Fibroblast of lung (primary cell): ENCODE data around the gene INTS1. TPM values are rescaled to one million over a fixed set of nuclear protein-coding genes. Genes with fewer than 3 reads are reported as not detected.

Experiments
- DNase-seq, 2 donors: peaks; one replicate each; pipeline versions ENCODE4 v3.0.0 to v3.0.0-alpha.2; 2010; ENCODE audit warnings: low read depth in 2 of 2
- H2AFZ ChIP-seq: 2 replicates; pipeline ENCODE4 v1.5.1; 2012; ENCODE audit warnings: low read length, control low read depth, inconsistent platforms
- H3K27ac ChIP-seq: 2 replicates; pipeline ENCODE4 v1.5.1; 2011; ENCODE audit warnings: low read length, control low read depth; ENCODE audit not compliant: insufficient read depth
- H3K27me3 ChIP-seq: 2 replicates; pipeline ENCODE4 v1.5.1; 2011; ENCODE audit warnings: mild to moderate bottlenecking, low read length; ENCODE audit not compliant: control insufficient read depth, insufficient read depth
- H3K36me3 ChIP-seq: 2 replicates; pipeline ENCODE4 v1.5.1; 2011; ENCODE audit warnings: low read length; ENCODE audit not compliant: control insufficient read depth, insufficient read depth
- H3K4me1 ChIP-seq: 2 replicates; pipeline ENCODE4 v1.5.1; 2011; ENCODE audit warnings: low read length; ENCODE audit not compliant: control insufficient read depth, insufficient read depth; ENCODE audit errors: extremely low read depth
- H3K4me2 ChIP-seq: 2 replicates; pipeline ENCODE4 v1.5.1; 2011; ENCODE audit warnings: low read length, control low read depth; ENCODE audit not compliant: insufficient read depth; ENCODE audit errors: extremely low read depth
- H3K4me3 ChIP-seq, 4 experiments: fragments of 200-600 bp in 1 of 4; sonication (generic) in 1 of 4; replicated peaks in 1 of 4; 2 replicates each; pipeline ENCODE4 v1.5.1; 2011 to 2016; ENCODE audit warnings: low read length in 4 of 4, low read depth in 3 of 4, mild to moderate bottlenecking in 3 of 4, control low read depth in 2 of 4, inconsistent platforms in 1 of 4, mixed read lengths in 1 of 4; ENCODE audit not compliant: insufficient read depth in 1 of 4; ENCODE audit errors: control extremely low read depth in 1 of 4
- H3K79me2 ChIP-seq: 2 replicates; pipeline ENCODE4 v1.5.1; 2012; ENCODE audit warnings: mild to moderate bottlenecking, low read length, inconsistent platforms; ENCODE audit not compliant: control insufficient read depth, insufficient read depth
- H3K9ac ChIP-seq: 2 replicates; pipeline ENCODE4 v1.5.1; 2011; ENCODE audit warnings: mild to moderate bottlenecking, low read length, control low read depth; ENCODE audit not compliant: insufficient read depth
- H3K9me3 ChIP-seq: 2 replicates; pipeline ENCODE4 v1.5.1; 2012; ENCODE audit warnings: low read depth, low read length; ENCODE audit not compliant: control insufficient read depth, insufficient read depth
- H4K20me1 ChIP-seq: 2 replicates; pipeline ENCODE4 v1.5.1; 2011; ENCODE audit warnings: low read length; ENCODE audit not compliant: control insufficient read depth, insufficient read depth; ENCODE audit errors: extremely low read depth
- CTCF ChIP-seq, 2 donors: IDR thresholded peaks in 1 of 2; conservative IDR thresholded peaks in 1 of 2; 1 replicate in 1 of 2; 2 replicates in 1 of 2; pipeline ENCODE4 v1.5.1; 2011 to 2012; ENCODE audit warnings: low read length in 2 of 2, control low read depth in 1 of 2, inconsistent platforms in 1 of 2, low read depth in 1 of 2, mild to moderate bottlenecking in 1 of 2
- EZH2 ChIP-seq: IDR thresholded peaks from 2 replicates; pipeline ENCODE4 v1.5.1; 2012; ENCODE audit warnings: low read length, control low read depth, mild to moderate bottlenecking; ENCODE audit errors: missing control alignments
- polyA plus RNA-seq, 2 donors: library from polyadenylated mRNA; depleted of rRNA in 1 of 2; stranded (reverse) in 1 of 2; unstranded in 1 of 2; fragments of >200 nt; gene quantifications; 2 replicates each; pipeline ENCODE4 v1.2.1, GENCODE V29; 2011 to 2012; ENCODE audit warnings: missing spikeins in 1 of 2
- total RNA-seq: library from RNA; depleted of rRNA; stranded (reverse); fragments of >200 nt; gene quantifications from 2 replicates; pipeline ENCODE4 v1.2.1, GENCODE V29; 2014

The INTS1 gene
- total and polyA plus RNA-seq, 2 donors (not counting 1 experiment from before 2014, with no cell fraction given), result 7.1 to 35.5 TPM

DNA sequence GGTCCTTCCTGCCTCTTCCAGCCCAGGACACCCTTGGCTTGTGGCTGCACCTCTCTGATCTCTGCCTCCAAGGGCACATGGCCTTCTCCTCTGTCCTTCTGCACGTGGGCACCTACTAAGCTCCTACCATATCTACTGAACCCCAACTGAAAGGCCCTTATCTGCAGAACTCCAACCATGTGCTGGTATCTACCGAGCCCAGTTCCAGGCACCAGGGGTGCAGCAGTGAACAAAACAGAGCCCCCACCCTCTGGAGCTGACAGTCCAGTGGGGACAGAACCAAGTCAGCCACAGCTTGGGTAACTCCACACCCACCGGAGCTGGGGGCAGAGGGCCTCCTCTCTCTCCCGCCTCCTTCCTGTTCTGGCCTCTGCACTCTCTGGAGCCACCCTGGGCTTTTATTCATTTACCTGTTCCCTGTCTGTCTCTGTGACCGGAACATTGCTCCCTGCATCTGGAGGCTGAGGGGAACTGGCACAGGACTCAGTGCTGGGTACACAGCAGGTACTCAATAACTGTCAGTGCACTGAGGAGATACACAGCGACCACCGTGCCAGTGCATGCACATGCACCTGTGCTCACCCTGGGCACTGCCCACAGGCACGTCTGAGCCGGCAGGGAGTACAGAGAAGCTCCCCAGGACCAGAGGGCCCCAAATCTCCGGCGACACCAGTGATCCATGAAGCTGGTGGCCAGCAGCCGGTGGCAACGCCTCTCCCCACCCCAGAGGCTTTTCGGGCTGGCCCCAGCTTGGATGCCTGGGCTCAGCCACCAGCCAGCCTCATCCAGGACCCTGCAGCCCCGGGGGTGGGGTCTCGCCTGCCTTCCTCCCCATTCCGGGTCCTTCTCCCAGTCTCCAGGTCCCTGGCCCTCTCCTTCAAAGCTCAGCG, 46.9 kb downstream of the INTS1 start:
- Histone ChIP-seq H3K4me1 (peaks cover 33% of the 10 kb centered on the region), H3K79me2 (peaks cover 61% of the 10 kb centered on the region), H4K20me1 (no peaks in the 10 kb centered on the region), H3K27ac (peak overlapping the region; percentile 95), H3K27me3 (no peaks in the 10 kb centered on the region), H3K9me3 (no peaks in the 10 kb centered on the region), H3K36me3 (no peaks in the 10 kb centered on the region), H3K4me2 (peak overlapping the region; percentile 87), H3K9ac (no peak overlapping the region), H2AFZ (no peak overlapping the region), H3K4me3 (peak overlapping the region; percentile 76 to 94 (median 84))
- TF ChIP-seq EZH2 (no peak), CTCF (conservative IDR thresholded peaks at IDR 0.05 in 1 of 2, IDR thresholded peaks at IDR 0.05 in 1 of 2; ENCODE audit: low read depth in 1 of 2, low read length in 2 of 2) (no peak)
- DNase-seq, result no peak

DNA sequence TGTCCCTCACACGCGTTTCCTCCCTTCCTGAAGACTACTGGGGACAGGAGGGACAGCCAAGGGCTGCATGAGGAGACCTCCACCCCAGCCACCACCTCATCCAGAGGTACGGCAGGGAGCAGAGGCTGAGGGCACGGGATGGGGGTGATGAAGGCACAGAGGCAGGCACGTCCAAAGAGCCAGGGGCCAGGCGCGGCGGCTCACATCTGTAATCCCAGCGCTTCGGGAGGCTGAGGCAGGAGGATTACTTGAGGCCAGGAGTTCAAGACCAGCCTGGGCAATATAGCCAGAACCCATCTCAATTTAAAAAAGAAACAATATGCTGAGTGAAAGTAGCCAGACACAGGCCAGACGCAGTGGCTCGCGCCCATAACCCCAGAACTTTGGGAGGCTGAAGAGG, 48.2 kb downstream of the INTS1 start:
- Histone ChIP-seq H3K4me2 (no peak overlapping the region), H3K27me3 (no peaks in the 10 kb centered on the region), H3K4me3 (peak overlapping the region in 1 of 4 experiments; percentile 10), H3K27ac (peak overlapping the region; percentile 5), H3K36me3 (peaks cover 2% of the 10 kb centered on the region), H3K9ac (no peak overlapping the region), H3K79me2 (peaks cover 72% of the 10 kb centered on the region), H3K9me3 (no peaks in the 10 kb centered on the region), H4K20me1 (no peaks in the 10 kb centered on the region), H2AFZ (no peak overlapping the region), H3K4me1 (peaks cover 30% of the 10 kb centered on the region)
- no peak for DNase-seq
- TF ChIP-seq CTCF (conservative IDR thresholded peaks at IDR 0.05 in 1 of 2, IDR thresholded peaks at IDR 0.05 in 1 of 2; ENCODE audit: low read depth in 1 of 2, low read length in 2 of 2) (no peak), EZH2 (no peak)

DNA sequence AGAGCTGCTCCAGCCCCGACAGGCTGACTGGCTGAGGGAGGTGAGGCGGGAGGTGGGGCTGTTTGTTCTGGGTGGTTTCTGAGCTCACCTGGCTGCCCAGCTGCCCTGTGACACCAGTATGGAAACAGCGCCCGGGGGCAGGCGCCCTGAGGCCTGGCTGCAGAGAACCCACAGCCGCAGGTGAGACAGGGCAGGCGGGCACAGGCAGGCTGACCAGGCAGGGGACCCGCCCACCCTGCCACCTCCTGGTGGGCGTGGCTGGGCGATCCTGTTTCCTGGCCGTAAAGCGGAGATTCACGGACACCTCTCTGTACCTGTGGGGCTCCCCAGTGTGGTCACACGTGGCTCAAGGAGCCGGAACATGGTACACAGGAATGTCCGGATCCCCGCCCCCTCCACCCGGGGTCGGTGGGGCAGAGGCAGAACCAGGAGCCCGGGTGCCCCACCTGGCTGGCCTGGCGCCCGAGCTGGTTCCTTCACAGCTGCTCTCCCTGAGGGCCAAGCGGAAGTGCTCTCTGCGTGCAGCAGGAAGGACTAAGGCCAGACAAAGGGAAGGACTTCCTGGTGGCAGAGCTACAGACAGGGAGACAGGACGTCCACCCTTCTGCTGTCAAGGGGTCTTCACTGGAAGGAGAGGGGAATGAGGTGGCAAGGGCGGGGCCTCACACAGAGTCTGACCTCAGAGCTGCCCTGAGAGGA, 48.8 kb downstream of the INTS1 start:
- DNase-seq, result no peak
- no peak overlapping the region for H2AFZ ChIP-seq
- no peaks in the 10 kb centered on the region for H3K27me3 ChIP-seq
- peak overlapping the region; percentile 5 for H3K27ac ChIP-seq
- no peak for TF ChIP-seq CTCF (conservative IDR thresholded peaks at IDR 0.05 in 1 of 2, IDR thresholded peaks at IDR 0.05 in 1 of 2; ENCODE audit: low read depth in 1 of 2, low read length in 2 of 2)
- TF ChIP-seq EZH2, result no peak
- H3K79me2 ChIP-seq, result peaks cover 76% of the 10 kb centered on the region
- H4K20me1 ChIP-seq, result no peaks in the 10 kb centered on the region
- peak overlapping the region; percentile 66 for H3K4me2 ChIP-seq
- H3K4me1 ChIP-seq, result peaks cover 27% of the 10 kb centered on the region
- H3K4me3 ChIP-seq, result peak overlapping the region in 1 of 4 experiments; percentile 47
- peaks cover 2% of the 10 kb centered on the region for H3K36me3 ChIP-seq
- no peaks in the 10 kb centered on the region for H3K9me3 ChIP-seq
- no peak overlapping the region for H3K9ac ChIP-seq
